IMR-90 (cell line): Measurements from ENCODE around the gene GPAT3. TPM values are rescaled to one million over a fixed set of nuclear protein-coding genes. Genes with fewer than 3 reads are reported as not detected.

Experiments used
- ATAC-seq: fragments of 200-7000 bp; cut with Tn5 transposase; 2 replicates; pipeline ENCODE4 v1.9.1; 2020; ENCODE audit warnings: low read depth, mild to moderate bottlenecking, moderate library complexity
- BruUV-seq: library from RNA; stranded (reverse); fragments of 400-500 nt; replicated peaks from 2 replicates; lab custom pipeline; 2021; lab: Mats Ljungman, UMichigan
- CTCF ChIA-PET: fragments of 300-600 bp; formaldehyde crosslinking; extraction: SDS; loops from one replicate; lab custom pipeline; 2021; ENCODE audit warnings: antibody characterized with exemption; lab: Yijun Ruan, JAX
- POLR2A ChIA-PET: fragments of 300-600 bp; sonication (Branson Sonifier 250); formaldehyde crosslinking; loops from one replicate; lab custom pipeline; 2022; ENCODE audit warnings: antibody characterized with exemption; ENCODE audit not compliant: unreplicated experiment; lab: Charles Lee
- DNase-seq: peaks from one replicate; pipeline ENCODE4 v3.0.0; 2013
- H2AFZ ChIP-seq: replicated peaks from 2 replicates; pipeline ENCODE3; 2013; ENCODE audit warnings: low read length, mild to moderate bottlenecking; ENCODE audit not compliant: poor library complexity
- H2AK5ac ChIP-seq: 2 replicates; pipeline ENCODE4 v1.6.1; 2013; ENCODE audit warnings: low read depth, low read length, inconsistent platforms
- H2AK9ac ChIP-seq: replicated peaks from 2 replicates; pipeline ENCODE3; 2013; ENCODE audit warnings: mild to moderate bottlenecking, low read depth, low read length, moderate library complexity; ENCODE audit not compliant: poor library complexity
- H2BK120ac ChIP-seq: 2 replicates; pipeline ENCODE4 v1.6.1; 2013; ENCODE audit warnings: low read depth, low read length, inconsistent platforms
- H2BK15ac ChIP-seq: 3 replicates; pipeline ENCODE4 v1.6.1; 2013; ENCODE audit warnings: low read depth, low read length, inconsistent platforms
- H2BK20ac ChIP-seq: 2 replicates; pipeline ENCODE4 v1.6.1; 2013; ENCODE audit warnings: low read depth, mild to moderate bottlenecking, inconsistent platforms, low read length, moderate library complexity
- H2BK5ac ChIP-seq: 2 replicates; pipeline ENCODE4 v1.6.1; 2013; ENCODE audit warnings: mild to moderate bottlenecking, low read depth, low read length, inconsistent platforms; ENCODE audit not compliant: poor library complexity, severe bottlenecking
- H3K14ac ChIP-seq: replicated peaks from 2 replicates; pipeline ENCODE4 v1.6.1; 2013; ENCODE audit warnings: low read depth, low read length, inconsistent platforms
- H3K18ac ChIP-seq: 2 replicates; pipeline ENCODE4 v1.6.1; 2013; ENCODE audit warnings: low read depth, low read length, control low read depth
- H3K23ac ChIP-seq: 2 replicates; pipeline ENCODE4 v1.6.1; 2013; ENCODE audit warnings: low read depth, low read length, inconsistent platforms
- H3K27ac ChIP-seq: 2 replicates; pipeline ENCODE4 v1.5.1; 2013; ENCODE audit warnings: mild to moderate bottlenecking, control low read depth, low read length; ENCODE audit not compliant: insufficient read depth
- H3K27me3 ChIP-seq: 2 replicates; pipeline ENCODE4 v1.6.1; 2013; ENCODE audit warnings: low read length; ENCODE audit not compliant: control insufficient read depth, insufficient read depth
- H3K36me3 ChIP-seq: 2 replicates; pipeline ENCODE4 v1.6.1; 2013; ENCODE audit warnings: low read length, mixed read lengths; ENCODE audit not compliant: control insufficient read depth, insufficient read depth
- H3K4ac ChIP-seq: 2 replicates; pipeline ENCODE4 v1.6.1; 2013; ENCODE audit warnings: low read depth, low read length, inconsistent platforms
- H3K4me1 ChIP-seq: 2 replicates; pipeline ENCODE4 v1.6.1; 2013; ENCODE audit warnings: low read length, mixed read lengths; ENCODE audit not compliant: control insufficient read depth, insufficient read depth
- H3K4me2 ChIP-seq: 2 replicates; pipeline ENCODE4 v1.6.1; 2013; ENCODE audit warnings: low read depth, mild to moderate bottlenecking, control low read depth, low read length, moderate library complexity
- H3K4me3 ChIP-seq: 2 replicates; pipeline ENCODE4 v1.5.1; 2013; ENCODE audit warnings: low read depth, mild to moderate bottlenecking, control low read depth, low read length, moderate library complexity; ENCODE audit not compliant: insufficient read depth
- H3K56ac ChIP-seq: 2 replicates; pipeline ENCODE4 v1.6.1; 2013; ENCODE audit warnings: low read length, inconsistent platforms; ENCODE audit not compliant: insufficient read depth; ENCODE audit errors: extremely low read depth
- H3K79me1 ChIP-seq, 2 experiments: 2 replicates each; pipeline ENCODE4 v1.6.1; 2013; ENCODE audit warnings: low read length in 2 of 2, inconsistent platforms in 1 of 2, low read depth in 1 of 2
- H3K9ac ChIP-seq: 2 replicates; pipeline ENCODE4 v1.6.1; 2013; ENCODE audit warnings: low read depth, low read length, control low read depth
- H3K9me1 ChIP-seq: 2 replicates; pipeline ENCODE4 v1.6.1; 2013; ENCODE audit warnings: low read length, inconsistent platforms; ENCODE audit not compliant: insufficient read depth
- H3K9me3 ChIP-seq: 2 replicates; pipeline ENCODE4 v1.6.1; 2013; ENCODE audit warnings: low read length; ENCODE audit not compliant: control insufficient read depth, insufficient read depth
- H4K20me1 ChIP-seq: 2 replicates; pipeline ENCODE4 v1.6.1; 2013; ENCODE audit warnings: low read length, inconsistent platforms; ENCODE audit not compliant: insufficient read depth
- H4K5ac ChIP-seq: 2 replicates; pipeline ENCODE4 v1.6.1; 2013; ENCODE audit warnings: mild to moderate bottlenecking, low read depth, low read length, control low read depth
- H4K8ac ChIP-seq, 2 experiments: 2 replicates each; pipeline ENCODE4 v1.6.1; 2013; ENCODE audit warnings: low read depth in 2 of 2, low read length in 2 of 2, control low read depth in 1 of 2, inconsistent platforms in 1 of 2
- H4K91ac ChIP-seq: 2 replicates; pipeline ENCODE4 v1.6.1; 2013; ENCODE audit warnings: low read depth, low read length, inconsistent platforms; ENCODE audit not compliant: insufficient read depth
- BHLHE40 ChIP-seq: fragments of 150-350 bp; IDR thresholded peaks from 2 replicates; pipeline ENCODE4 v1.6.1; 2016; ENCODE audit warnings: mild to moderate bottlenecking, low read depth, low read length
- CEBPB ChIP-seq: IDR thresholded peaks from 2 replicates; pipeline ENCODE4 v1.6.1; 2012; ENCODE audit warnings: low read depth, low read length, improper control_type of control experiment
- CHD1 ChIP-seq: IDR thresholded peaks from 2 replicates; pipeline ENCODE4 v1.6.1; 2012; ENCODE audit warnings: low read depth, low read length, improper control_type of control experiment
- MAFK ChIP-seq: IDR thresholded peaks from 2 replicates; pipeline ENCODE4 v1.6.1; 2012; ENCODE audit warnings: low read depth, low read length, improper control_type of control experiment
- MXI1 ChIP-seq: IDR thresholded peaks from 2 replicates; pipeline ENCODE4 v1.6.1; 2012; ENCODE audit warnings: low read depth, mild to moderate bottlenecking, low read length, moderate library complexity, borderline replicate concordance
- NFE2L2 ChIP-seq: fragments of 150-350 bp; IDR thresholded peaks from 2 replicates; pipeline ENCODE4 v1.6.1; 2016; ENCODE audit warnings: low read depth, mild to moderate bottlenecking, low read length
- POLR2A ChIP-seq: IDR thresholded peaks from 2 replicates; pipeline ENCODE4 v1.6.1; 2012; ENCODE audit warnings: mild to moderate bottlenecking, low read depth, low read length
- RCOR1 ChIP-seq: IDR thresholded peaks from 2 replicates; pipeline ENCODE4 v1.6.1; 2012; ENCODE audit warnings: mild to moderate bottlenecking, low read length, improper control_type of control experiment; ENCODE audit not compliant: insufficient replicate concordance
- RFX5 ChIP-seq: IDR thresholded peaks from 2 replicates; pipeline ENCODE4 v1.8.0; 2012; ENCODE audit warnings: low read depth, mild to moderate bottlenecking, low read length, moderate library complexity
- WGBS, 2 experiments: methylation state at CpG; one replicate each; pipeline versions ENCODE4 v1.1.5 to v1.1.7; 2013; ENCODE audit warnings: missing lambda C conversion rate in 2 of 2; ENCODE audit not compliant: insufficient read length in 1 of 2; ENCODE audit errors: extremely low coverage in 2 of 2; 5-methylcytosine and 5-hydroxymethylcytosine counted together
- dilution Hi-C: fragments of 300-500 bp; cut with HindIII; formaldehyde crosslinking; loops from one replicate; pipeline ENCODE4 v1.14.3; 2018; ENCODE audit warnings: low sequenced_read_pairs; ENCODE audit not compliant: unreplicated experiment
- in situ Hi-C: fragments of 300-500 bp; cut with MboI; formaldehyde crosslinking; loops from 3 replicates; pipeline ENCODE4 v1.14.3; 2019; ENCODE audit warnings: low sequenced_read_pairs, inconsistent platforms, mixed read lengths
- intact Hi-C: fragments of 100-400 bp; cut with micrococcal nuclease; formaldehyde crosslinking; loops from 2 replicates; pipeline ENCODE4 v1.10.0; 2022
- polyA plus RNA-seq, 3 experiments: library from polyadenylated mRNA; depleted of rRNA; stranded (reverse); fragments of >200 nt; gene quantifications; 2 replicates each; pipeline ENCODE4 v1.2.3, GENCODE V29; 2012; ENCODE audit warnings: low replicate concordance in 1 of 3
- total RNA-seq: library from RNA; depleted of rRNA; stranded (reverse); fragments of >200 nt; gene quantifications from 2 replicates; pipeline ENCODE4 v1.2.3, GENCODE V29; 2012
- TF ChIP-seq, protein P1 (sequence below): conservative IDR thresholded peaks from 2 replicates; pipeline ENCODE4 v1.5.1; 2012; ENCODE audit warnings: mild to moderate bottlenecking, low read depth, low read length, improper control_type of control experiment
- TF ChIP-seq, protein P2 (sequence below): fragments of 150-350 bp; IDR thresholded peaks from 2 replicates; pipeline ENCODE4 v1.6.1; 2017; ENCODE audit warnings: mild to moderate bottlenecking, antibody characterized with exemption, low read length, low read depth

Gene GPAT3
- total and polyA plus RNA-seq, 2 of the 4 experiments (the other 2 are of a cell fraction) = 1.3 to 2.9 TPM

- BruUV-seq = no TSS peak
- intact Hi-C loops = no loop called here
- 80% methylated on average over 2 of the region's 5 CpGs; no CpG with 5 or more reads in 1 of the 2 experiments for WGBS, 2 experiments
- H3K4me1 ChIP-seq = peaks cover 2% of the 10 kb centered on the region; the same call in 1 of the 2 replicates
- no peak overlapping the region for H2AK9ac ChIP-seq
- H3K9ac ChIP-seq = no peak overlapping the region
- no peak overlapping the region for H2AFZ ChIP-seq
- CTCF ChIA-PET = interaction anchor here (0.6 to 0.9 kb wide), 2 partner anchors 9 to 34 kb away, joined by 3 to 4 read pairs; no protein-coding TSS in a partner anchor
- no peak overlapping the region for H3K4me3 ChIP-seq
- no peaks in the 10 kb centered on the region for H3K27me3 ChIP-seq
- no peak overlapping the region for H3K4me2 ChIP-seq
- no peaks in the 10 kb centered on the region for H4K20me1 ChIP-seq
- DNase-seq (no peak), ATAC-seq (no peak)
- H3K9me1 ChIP-seq = 0 out of 2 replicates have a peak, but pooled peaks cover 3% of the 10 kb centered on the region
- H2BK15ac ChIP-seq = no peak overlapping the region
- no peak overlapping the region for H4K5ac ChIP-seq
- H3K56ac ChIP-seq = no peak overlapping the region
- H2BK5ac ChIP-seq = no peak overlapping the region
- TF ChIP-seq CHD1 (no peak), POLR2A (no peak), MXI1 (no peak), RCOR1 (no peak), MAFK (no peak), CEBPB (no peak), RFX5 (no peak), NFE2L2 (no peak), BHLHE40 (no peak)
- TF ChIP-seq, protein P1, sequence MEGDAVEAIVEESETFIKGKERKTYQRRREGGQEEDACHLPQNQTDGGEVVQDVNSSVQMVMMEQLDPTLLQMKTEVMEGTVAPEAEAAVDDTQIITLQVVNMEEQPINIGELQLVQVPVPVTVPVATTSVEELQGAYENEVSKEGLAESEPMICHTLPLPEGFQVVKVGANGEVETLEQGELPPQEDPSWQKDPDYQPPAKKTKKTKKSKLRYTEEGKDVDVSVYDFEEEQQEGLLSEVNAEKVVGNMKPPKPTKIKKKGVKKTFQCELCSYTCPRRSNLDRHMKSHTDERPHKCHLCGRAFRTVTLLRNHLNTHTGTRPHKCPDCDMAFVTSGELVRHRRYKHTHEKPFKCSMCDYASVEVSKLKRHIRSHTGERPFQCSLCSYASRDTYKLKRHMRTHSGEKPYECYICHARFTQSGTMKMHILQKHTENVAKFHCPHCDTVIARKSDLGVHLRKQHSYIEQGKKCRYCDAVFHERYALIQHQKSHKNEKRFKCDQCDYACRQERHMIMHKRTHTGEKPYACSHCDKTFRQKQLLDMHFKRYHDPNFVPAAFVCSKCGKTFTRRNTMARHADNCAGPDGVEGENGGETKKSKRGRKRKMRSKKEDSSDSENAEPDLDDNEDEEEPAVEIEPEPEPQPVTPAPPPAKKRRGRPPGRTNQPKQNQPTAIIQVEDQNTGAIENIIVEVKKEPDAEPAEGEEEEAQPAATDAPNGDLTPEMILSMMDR = no peak
- TF ChIP-seq, protein P2, sequence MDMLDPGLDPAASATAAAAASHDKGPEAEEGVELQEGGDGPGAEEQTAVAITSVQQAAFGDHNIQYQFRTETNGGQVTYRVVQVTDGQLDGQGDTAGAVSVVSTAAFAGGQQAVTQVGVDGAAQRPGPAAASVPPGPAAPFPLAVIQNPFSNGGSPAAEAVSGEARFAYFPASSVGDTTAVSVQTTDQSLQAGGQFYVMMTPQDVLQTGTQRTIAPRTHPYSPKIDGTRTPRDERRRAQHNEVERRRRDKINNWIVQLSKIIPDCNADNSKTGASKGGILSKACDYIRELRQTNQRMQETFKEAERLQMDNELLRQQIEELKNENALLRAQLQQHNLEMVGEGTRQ = no peak
- dilution Hi-C loops = no loop called here
- H4K8ac ChIP-seq = no peak overlapping the region
- H2AK5ac ChIP-seq = no peak overlapping the region
- no peak overlapping the region for H3K4ac ChIP-seq
- no peak overlapping the region for H3K14ac ChIP-seq
- no peak overlapping the region for H3K18ac ChIP-seq
- H3K79me1 ChIP-seq = peaks cover 0 to 5% of the 10 kb centered on the region in 2 experiments; a peak in 2 of 4 replicates
- H4K91ac ChIP-seq = no peak overlapping the region
- H3K23ac ChIP-seq = no peak overlapping the region
- H3K9me3 ChIP-seq = no peaks in the 10 kb centered on the region
- H2BK120ac ChIP-seq = no peak overlapping the region
- H3K36me3 ChIP-seq = no peaks in the 10 kb centered on the region
- POLR2A ChIA-PET = no interaction called here
- H2BK20ac ChIP-seq = no peak overlapping the region
- no peak overlapping the region for H3K27ac ChIP-seq
- in situ Hi-C loops = no loop called here
Observed at GRCh38 chr4:83558059-83558653, 22.2 kb downstream of the GPAT3 start.
